Transverse colon (tissue), 4 donors: ENCODE measurements around the gene CCDC40. TPM values are rescaled to one million over a fixed set of nuclear protein-coding genes. Genes with fewer than 3 reads are reported as not detected.

Experiments used
- DNase-seq: peaks from one replicate; pipeline ENCODE4 v3.0.0-alpha.2; 2019
- H3K27ac ChIP-seq, 4 donors: fragments of 200-600 bp; sonication (generic); 2 replicates each; pipeline ENCODE4 v1.5.1; 2016 to 2018; ENCODE audit warnings: inconsistent platforms in 4 of 4
- H3K27me3 ChIP-seq: fragments of 200-600 bp; sonication (generic); 2 replicates; pipeline ENCODE4 v1.5.1; 2017; ENCODE audit warnings: inconsistent platforms
- H3K36me3 ChIP-seq, 4 donors: fragments of 200-600 bp; sonication (generic); 2 replicates each; pipeline ENCODE4 v1.5.1; 2017 to 2019; ENCODE audit warnings: inconsistent platforms in 4 of 4
- H3K4me1 ChIP-seq, 4 donors: fragments of 200-600 bp; sonication (generic); 2 replicates each; pipeline ENCODE4 v1.5.1; 2017 to 2020; ENCODE audit warnings: inconsistent platforms in 4 of 4
- H3K4me3 ChIP-seq, 4 donors: fragments of 200-600 bp; sonication (generic); 1 replicate in 1 of 4; 2 replicates in 3 of 4; pipeline versions ENCODE4 v1.5.1 to v1.6.1; 2017 to 2019; ENCODE audit warnings: inconsistent platforms in 4 of 4
- H3K9me3 ChIP-seq, 2 donors: fragments of 200-600 bp; sonication (generic); 2 replicates each; pipeline ENCODE4 v1.5.1; 2017 to 2019; ENCODE audit warnings: inconsistent platforms in 2 of 2
- CTCF ChIP-seq, 5 experiments: fragments of 200-600 bp in 3 of 5; fragments of 450-650 bp in 2 of 5; sonication (generic) in 3 of 5; IDR thresholded peaks; 1 replicate in 2 of 5; 2 replicates in 3 of 5; pipeline ENCODE4 v1.5.1; 2016 to 2017; ENCODE audit warnings: antibody characterized with exemption in 5 of 5, inconsistent platforms in 3 of 5, mild to moderate bottlenecking in 2 of 5, moderate library complexity in 1 of 5
- EP300 ChIP-seq: sonication (generic); formaldehyde crosslinking; IDR thresholded peaks from one replicate; pipeline ENCODE4 v1.6.1; 2017; ENCODE audit warnings: antibody characterized with exemption, low read depth
- POLR2A ChIP-seq: fragments of 450-650 bp; IDR thresholded peaks from one replicate; pipeline ENCODE4 v1.6.1; 2016; ENCODE audit warnings: antibody characterized with exemption, mild to moderate bottlenecking, moderate library complexity
- POLR2AphosphoS5 ChIP-seq, 3 donors: sonication (generic); formaldehyde crosslinking; IDR thresholded peaks; one replicate each; pipeline ENCODE4 v1.6.1; 2016; ENCODE audit warnings: antibody characterized with exemption in 3 of 3
- WGBS, 2 donors: methylation state at CpG; one replicate each; pipeline ENCODE4 v1.1.5; 2018; ENCODE audit warnings: low coverage in 1 of 2; 5-methylcytosine and 5-hydroxymethylcytosine counted together
- in situ Hi-C, 4 donors: fragments of 200-750 bp; cut with MboI; loops; one replicate each; pipeline versions ENCODE4 v1.15.0 to v1.15.1; 2017; ENCODE audit warnings: low sequenced_read_pairs in 3 of 4, low pct_ligation_motif_present in 1 of 4, low pct_unique_long_range_greater_than_20kb in 1 of 4
- intact Hi-C: fragments of 100-400 bp; cut with DNase I; formaldehyde crosslinking; loops from one replicate; pipeline ENCODE4 v1.15.1; 2023; ENCODE audit warnings: low total_unique reads
- total RNA-seq, 4 donors: library from RNA; depleted of rRNA; stranded (reverse); fragments of >200 nt; gene quantifications; one replicate each; pipeline ENCODE4 v1.1.0, GENCODE V29; 2016

The CCDC40 gene
- total RNA-seq, 4 donors from 2014 or later: 0.75 to 2.8 (median 2.0) TPM

- Histone ChIP-seq H3K27me3 (no peaks in the 10 kb centered on the region), H3K4me1 (peaks cover 5 to 24% (median 11%) of the 10 kb centered on the region in 4 donors), H3K36me3 (no peaks in the 10 kb centered on the region), H3K4me3 (no peak overlapping the region), H3K27ac (no peak overlapping the region), H3K9me3 (no peaks in the 10 kb centered on the region)
- TF ChIP-seq POLR2A: no peak
- in situ Hi-C loops: no loop called here
- WGBS, 2 donors: 95 to 100% methylated on average over 2 to 16 of the region's 16 CpGs
- no peak for DNase-seq
- intact Hi-C loops: no loop called here
Observed at GRCh38 chr17:80050706-80051105, 14.3 kb downstream of the CCDC40 start.

GRCh38 chr17:80051681-80052080 lies 15.2 kb downstream of the CCDC40 start:
- 91% methylated on average over 11 of the region's 11 CpGs; no CpG with 5 or more reads in 1 of the 2 donors for WGBS, 2 donors
- no peaks in the 10 kb centered on the region for H3K27me3 ChIP-seq
- intact Hi-C loops: no loop called here
- no peak overlapping the region for H3K4me3 ChIP-seq
- H3K4me1 ChIP-seq: peaks cover 5 to 24% (median 10%) of the 10 kb centered on the region in 4 donors
- no peaks in the 10 kb centered on the region for H3K36me3 ChIP-seq
- in situ Hi-C loops: no loop called here
- no peak overlapping the region for H3K27ac ChIP-seq
- DNase-seq: no peak
- no peaks in the 10 kb centered on the region for H3K9me3 ChIP-seq
- TF ChIP-seq CTCF (IDR thresholded peaks at IDR 0.05): no peak
- TF ChIP-seq POLR2A: no peak
- no peak for TF ChIP-seq POLR2AphosphoS5 (IDR thresholded peaks at IDR 0.05)
- TF ChIP-seq EP300: no peak

- Histone ChIP-seq H3K9me3 (no peaks in the 10 kb centered on the region), H3K27ac (peak overlapping the region; percentile 40 to 63 (median 54)), H3K27me3 (no peaks in the 10 kb centered on the region), H3K4me3 (no peak overlapping the region), H3K36me3 (no peaks in the 10 kb centered on the region), H3K4me1 (peaks cover 5 to 24% (median 10%) of the 10 kb centered on the region in 4 donors)
- no peak for DNase-seq
- WGBS, 2 donors: 72 to 79% methylated on average over 6 to 10 of the region's 10 CpGs
- intact Hi-C loops: no loop called here
- in situ Hi-C loops: no loop called here
- TF ChIP-seq POLR2A: no peak
- TF ChIP-seq POLR2AphosphoS5 (IDR thresholded peaks at IDR 0.05): no peak
- TF ChIP-seq CTCF (IDR thresholded peaks at IDR 0.05): no peak
- TF ChIP-seq EP300: no peak
Observed at GRCh38 chr17:80053102-80053501, 16.7 kb downstream of the CCDC40 start.

- no peaks in the 10 kb centered on the region for H3K36me3 ChIP-seq
- no peak overlapping the region for H3K27ac ChIP-seq
- H3K4me3 ChIP-seq: no peak overlapping the region
- WGBS, 2 donors: 42 to 72% methylated on average over 2 to 9 of the region's 9 CpGs
- no peaks in the 10 kb centered on the region for H3K9me3 ChIP-seq
- in situ Hi-C loops: no loop called here
- no peak for TF ChIP-seq EP300
- no peak for TF ChIP-seq POLR2AphosphoS5 (IDR thresholded peaks at IDR 0.05)
- TF ChIP-seq CTCF (IDR thresholded peaks at IDR 0.05): no peak
- no peak for TF ChIP-seq POLR2A
- H3K4me1 ChIP-seq: peaks cover 5 to 24% (median 10%) of the 10 kb centered on the region in 4 donors
- no peak for DNase-seq
- intact Hi-C loops: no loop called here
- H3K27me3 ChIP-seq: no peaks in the 10 kb centered on the region
Observed at GRCh38 chr17:80055597-80055996, 19.2 kb downstream of the CCDC40 start.
